Activated CD4-positive, alpha-beta T cell treated with anti-CD3 and anti-CD28 coated beads for 48 hours (primary cell): ENCODE data around the gene GHRL.

Experiments
- DNase-seq: peaks from one replicate; pipeline ENCODE4 v3.0.0-alpha.2; 2020

GHRL gene

GRCh38 chr3:10294030-10294586, 1.4 kb upstream of the GHRL start:
- no peak for DNase-seq

GRCh38 chr3:10291641-10292040, 1.1 kb downstream of the GHRL start:
- no peak for DNase-seq

GRCh38 chr3:10290481-10291176, 2.1 kb downstream of the GHRL start:
- no peak for DNase-seq

- DNase-seq: no peak
Observed at GRCh38 chr3:10289787-10290355, 2.9 kb downstream of the GHRL start.

GRCh38 chr3:10289077-10289476, 3.7 kb downstream of the GHRL start:
- DNase-seq: no peak

- no peak for DNase-seq
Observed at GRCh38 chr3:10288575-10288960, 4.2 kb downstream of the GHRL start.

GRCh38 chr3:10287936-10288574, 4.7 kb downstream of the GHRL start:
- no peak for DNase-seq

GRCh38 chr3:10286596-10287295, 6.0 kb downstream of the GHRL start:
- DNase-seq: no peak

GRCh38 chr3:10286133-10286524, 6.6 kb downstream of the GHRL start:
- DNase-seq: no peak

GRCh38 chr3:10285272-10286132, 7.2 kb downstream of the GHRL start:
- no peak for DNase-seq

- DNase-seq: peak; percentile 31
Observed at GRCh38 chr3:10284496-10284895, 8.3 kb downstream of the GHRL start.

GRCh38 chr3:10283638-10284037, 9.1 kb downstream of the GHRL start:
- DNase-seq: no peak

- no peak for DNase-seq
Observed at GRCh38 chr3:10281951-10282350, 10.8 kb downstream of the GHRL start.

- no peak for DNase-seq
Observed at GRCh38 chr3:10280571-10280970, 12.2 kb downstream of the GHRL start.

- DNase-seq: peak; percentile 30
Observed at GRCh38 chr3:10280177-10280529, 12.6 kb downstream of the GHRL start.

GRCh38 chr3:10279384-10280176, 13.2 kb downstream of the GHRL start:
- no peak for DNase-seq

GRCh38 chr3:10278501-10278900, 14.2 kb downstream of the GHRL start:
- no peak for DNase-seq

- DNase-seq: no peak
Observed at GRCh38 chr3:10277115-10277625, 15.6 kb downstream of the GHRL start.

- DNase-seq: no peak
Observed at GRCh38 chr3:10274601-10275000, 18.1 kb downstream of the GHRL start.

- no peak for DNase-seq
Observed at GRCh38 chr3:10273702-10274305, 18.9 kb downstream of the GHRL start.

GRCh38 chr3:10272977-10273376, 19.8 kb downstream of the GHRL start:
- no peak for DNase-seq
